HepG2 (cell line): ENCODE data around the gene RTBDN. TPM values are rescaled to one million over a fixed set of nuclear protein-coding genes. Genes with fewer than 3 reads are reported as not detected.

ENCODE experiments used
- ATAC-seq: fragments of 200-7000 bp; cut with Tn5 transposase; 3 replicates; pipeline ENCODE4 v1.9.1; 2020; ENCODE audit warnings: mild to moderate bottlenecking, moderate library complexity
- BruUV-seq: library from RNA; stranded (reverse); fragments of 400-500 nt; replicated peaks from 2 replicates; lab custom pipeline; 2021; lab: Mats Ljungman, UMichigan
- CTCF ChIA-PET: fragments of 300-600 bp; formaldehyde crosslinking; extraction: SDS; loops from one replicate; lab custom pipeline; 2021; ENCODE audit warnings: low total read pairs, inconsistent platforms, low intra/inter-chr PET ratio; lab: Yijun Ruan, JAX
- POLR2A ChIA-PET: fragments of 350-600 bp; sonication (Branson Sonifier 250); formaldehyde crosslinking; loops from one replicate; lab custom pipeline; 2020; ENCODE audit warnings: antibody characterized with exemption, inconsistent platforms; lab: Yijun Ruan, JAX
- DNase-seq: peaks from one replicate; pipeline ENCODE4 v3.0.0-alpha.2; 2015; ENCODE audit warnings: low spot score
- FAIRE-seq: peaks from 3 replicates; lab custom pipeline; 2011; peaks lifted over from hg19 to GRCh38; lab: Jason Lieb, UNC
- H2AFZ ChIP-seq: one replicate; pipeline ENCODE4 v1.6.1; 2011; ENCODE audit warnings: low read length, inconsistent platforms
- H3K27ac ChIP-seq: fragments of 300-600 bp; 3 replicates; pipeline ENCODE4 v1.8.0; 2011; ENCODE audit warnings: mixed run types, mild to moderate bottlenecking, mixed read lengths, low read length, inconsistent platforms; ENCODE audit not compliant: insufficient read depth; ENCODE audit errors: extremely low read length
- H3K27me3 ChIP-seq, 2 experiments: fragments of 200-600 bp in 1 of 2; 2 replicates in 1 of 2; 3 replicates in 1 of 2; pipeline versions ENCODE4 v1.6.0 to v1.8.0; 2011; ENCODE audit warnings: low read length in 2 of 2, mild to moderate bottlenecking in 2 of 2, moderate library complexity in 2 of 2, inconsistent platforms in 1 of 2; ENCODE audit not compliant: insufficient read depth in 2 of 2, control insufficient read depth in 1 of 2
- H3K36me3 ChIP-seq, 2 experiments: fragments of 200-600 bp in 1 of 2; replicated peaks in 1 of 2; 2 replicates in 1 of 2; 3 replicates in 1 of 2; pipeline versions ENCODE4 v1.5.1 to v1.8.0; 2011; ENCODE audit warnings: low read length in 2 of 2, inconsistent platforms in 1 of 2; ENCODE audit not compliant: insufficient read depth in 2 of 2, control insufficient read depth in 1 of 2
- H3K4me1 ChIP-seq: 2 replicates; pipeline ENCODE4 v1.5.1; 2012; ENCODE audit warnings: low read length, inconsistent platforms; ENCODE audit not compliant: insufficient read depth
- H3K4me2 ChIP-seq: 2 replicates; pipeline ENCODE4 v1.6.0; 2011; ENCODE audit warnings: low read depth, low read length, inconsistent platforms
- H3K4me3 ChIP-seq, 3 experiments: fragments of 200-600 bp in 1 of 3; sonication (generic), shearing (Covaris generic) in 1 of 3; replicated peaks in 1 of 3; 2 replicates each; pipeline ENCODE4 v1.5.1; 2011 to 2016; ENCODE audit warnings: low read length in 3 of 3, inconsistent platforms in 2 of 3, low read depth in 2 of 3, mild to moderate bottlenecking in 2 of 3, control low read depth in 1 of 3, mixed read lengths in 1 of 3; ENCODE audit not compliant: insufficient read depth in 1 of 3
- H3K79me2 ChIP-seq: one replicate; pipeline ENCODE4 v1.6.1; 2011; ENCODE audit warnings: low read length, inconsistent platforms; ENCODE audit not compliant: insufficient read depth
- H3K9ac ChIP-seq: 2 replicates; pipeline ENCODE4 v1.6.0; 2011; ENCODE audit warnings: mild to moderate bottlenecking, low read depth, low read length, inconsistent platforms; ENCODE audit not compliant: insufficient read depth
- H3K9me3 ChIP-seq: 2 replicates; pipeline ENCODE4 v1.5.1; 2012; ENCODE audit warnings: mild to moderate bottlenecking, low read length
- H4K20me1 ChIP-seq: 2 replicates; pipeline ENCODE4 v1.6.0; 2011; ENCODE audit warnings: inconsistent platforms, mild to moderate bottlenecking, low read length, moderate library complexity; ENCODE audit not compliant: insufficient read depth
- CAMTA2 ChIP-seq: sonication (generic); formaldehyde crosslinking; IDR thresholded peaks from 2 replicates; pipeline ENCODE4 v1.4.0; 2020; ENCODE audit warnings: mild to moderate bottlenecking, missing genetic modification reagents, borderline replicate concordance
- GPBP1L1 ChIP-seq: sonication (generic); formaldehyde crosslinking; IDR thresholded peaks from 2 replicates; pipeline ENCODE4 v1.5.0; 2020; ENCODE audit warnings: mild to moderate bottlenecking, missing genetic modification reagents
- NFYB ChIP-seq: sonication (generic); formaldehyde crosslinking; IDR thresholded peaks from 2 replicates; pipeline ENCODE4 v1.4.0; 2020; ENCODE audit warnings: missing genetic modification reagents
- PPARG ChIP-seq: conservative IDR thresholded peaks from 2 replicates; pipeline ENCODE4 v1.6.1; 2016; ENCODE audit warnings: missing biosample characterization, missing genetic modification reagents
- TRAFD1 ChIP-seq: sonication (generic); formaldehyde crosslinking; IDR thresholded peaks from 2 replicates; pipeline ENCODE4 v1.5.1; 2020; ENCODE audit warnings: missing genetic modification reagents, mild to moderate bottlenecking, borderline replicate concordance
- YY1 ChIP-seq: IDR thresholded peaks from 2 replicates; pipeline ENCODE4 v1.6.1; 2011; ENCODE audit warnings: low read length, low read depth, moderate library complexity, mild to moderate bottlenecking; ENCODE audit not compliant: insufficient read depth, insufficient replicate concordance
- ZC3H13 ChIP-seq: sonication (generic); formaldehyde crosslinking; IDR thresholded peaks from 2 replicates; pipeline ENCODE4 v1.8.1; 2023; ENCODE audit warnings: mild to moderate bottlenecking, missing genetic modification reagents, moderate library complexity
- ZNF281 ChIP-seq: sonication (generic); formaldehyde crosslinking; IDR thresholded peaks from 2 replicates; pipeline ENCODE4 v1.4.0; 2020; ENCODE audit warnings: missing genetic modification reagents, borderline replicate concordance
- ZNF329 ChIP-seq: sonication (generic); formaldehyde crosslinking; IDR thresholded peaks from 2 replicates; pipeline ENCODE4 v1.9.0; 2021; ENCODE audit warnings: low read depth, mild to moderate bottlenecking, missing genetic modification reagents
- ZNF512 ChIP-seq: sonication (generic); formaldehyde crosslinking; IDR thresholded peaks from 2 replicates; pipeline ENCODE4 v1.4.0; 2020; ENCODE audit warnings: mild to moderate bottlenecking, missing genetic modification reagents
- ZNF674 ChIP-seq: sonication (generic); formaldehyde crosslinking; IDR thresholded peaks from 2 replicates; pipeline ENCODE4 v1.5.0; 2020; ENCODE audit warnings: low read depth, mild to moderate bottlenecking, missing genetic modification reagents
- WGBS: methylation state at CpG from one replicate; pipeline ENCODE4 v1.1.6; 2017; ENCODE audit warnings: low lambda C conversion rate; 5-methylcytosine and 5-hydroxymethylcytosine counted together
- in situ Hi-C: cut with HindIII; loops from 2 replicates; pipeline ENCODE4 v1.10.0; 2017; ENCODE audit warnings: low pct_unique_long_range_greater_than_20kb; ENCODE audit not compliant: extremely low pct_ligation_motif_present
- intact Hi-C: fragments of 100-400 bp; cut with micrococcal nuclease; formaldehyde crosslinking; loops from one replicate; pipeline ENCODE4 v1.10.0; 2022; ENCODE audit not compliant: unreplicated experiment
- polyA plus RNA-seq, 8 experiments: library from polyadenylated mRNA; depleted of rRNA in 3 of 8; stranded (reverse) in 7 of 8; unstranded in 1 of 8; fragments of >200 nt; fragmentation: Illumina TruSeq in 4 of 8; extraction: Trizol in 4 of 8; gene quantifications; 2 replicates each; pipeline versions ENCODE4 v1.2.1 to v1.2.3, GENCODE V29; 2011 to 2016; ENCODE audit warnings: low read depth in 4 of 8, missing spikeins in 1 of 8, mixed read lengths in 1 of 8; ENCODE audit not compliant: insufficient read depth in 1 of 8
- total RNA-seq, 5 experiments: library from RNA; depleted of rRNA; stranded (reverse); fragments of >200 nt; fragmentation: Illumina TruSeq; extraction: Trizol; gene quantifications; 2 replicates each; pipeline ENCODE4 v1.2.3, GENCODE V29; 2016; ENCODE audit warnings: low read depth in 1 of 5

Gene RTBDN
- total and polyA plus RNA-seq, 2 of the 13 experiments (the other 11 are each of a cell fraction or from before 2014, with no cell fraction given) = 0.27 to 0.48 TPM

GRCh38 chr19:12868540-12869112, 34.2 kb upstream of the RTBDN start (continued):
- no peak for TF ChIP-seq ZNF512 (CRISPR knock-in tag)
- TF ChIP-seq ZNF674 (CRISPR knock-in tag) = no peak
- peak; percentile 75 for TF ChIP-seq NFYB (CRISPR knock-in tag)
- TF ChIP-seq PPARG (CRISPR knock-in tag) = no peak
- TF ChIP-seq ZNF329 (CRISPR knock-in tag) = no peak
- TF ChIP-seq YY1 = no peak

- no peak for FAIRE-seq
- Histone ChIP-seq H3K36me3 (no peaks in the 10 kb centered on the region), H3K27ac (no peak overlapping the region), H4K20me1 (no peaks in the 10 kb centered on the region), H3K4me2 (no peak overlapping the region), H3K4me3 (no peak overlapping the region), H3K27me3 (no peaks in the 10 kb centered on the region), H3K79me2 (no peaks in the 10 kb centered on the region), H2AFZ (no peak overlapping the region), H3K4me1 (peaks cover 19% of the 10 kb centered on the region), H3K9ac (no peak overlapping the region), H3K9me3 (no peaks in the 10 kb centered on the region)
- ChIA-PET CTCF (no interaction called here), POLR2A (no interaction called here)
- DNase-seq = no peak
- 95% methylated on average over 36 of the region's 51 CpGs for WGBS
- intact Hi-C loops = no loop called here
- BruUV-seq = no TSS peak
- in situ Hi-C loops = no loop called here
- no peak for ATAC-seq
- TF ChIP-seq CAMTA2 (CRISPR knock-in tag) = no peak
- TF ChIP-seq GPBP1L1 (CRISPR knock-in tag) = no peak
- no peak for TF ChIP-seq ZC3H13
- TF ChIP-seq ZNF281 (CRISPR knock-in tag) = no peak
- no peak for TF ChIP-seq TRAFD1 (CRISPR knock-in tag)
These were observed 33.0 kb upstream of the RTBDN start for GRCh38 chr19:12867120-12868099.
